Panc1 (cell line): ENCODE data around the gene FAM241B. TPM values are rescaled to one million over a fixed set of nuclear protein-coding genes. Genes with fewer than 3 reads are reported as not detected.

Source experiments
- ATAC-seq: fragments of 200-7000 bp; cut with Tn5 transposase; 2 replicates; pipeline ENCODE4 v1.9.1; 2020; ENCODE audit warnings: mild to moderate bottlenecking, moderate library complexity
- BruUV-seq: library from RNA; stranded (reverse); fragments of 400-500 nt; replicated peaks from 2 replicates; lab custom pipeline; 2021; lab: Mats Ljungman, UMichigan
- CTCF ChIA-PET: fragments of 300-600 bp; sonication (Branson Sonifier 250); formaldehyde crosslinking; loops from one replicate; lab custom pipeline; 2022; ENCODE audit warnings: antibody characterized with exemption; lab: Charles Lee
- POLR2A ChIA-PET: fragments of 300-600 bp; sonication (Branson Sonifier 250); formaldehyde crosslinking; loops from one replicate; lab custom pipeline; 2022; ENCODE audit warnings: antibody characterized with exemption; lab: Charles Lee
- DNase-seq: peaks from one replicate; pipeline ENCODE4 v3.0.0-alpha.2; 2010; ENCODE audit warnings: low read depth, low spot score
- H3K27ac ChIP-seq: 2 replicates; pipeline ENCODE4 v1.5.1; 2011; ENCODE audit warnings: mild to moderate bottlenecking, low read length, inconsistent platforms
- H3K27me3 ChIP-seq: fragments of 200-500 bp; sonication (Bioruptor generic); 2 replicates; pipeline ENCODE4 v1.6.0; 2014; ENCODE audit warnings: low read length, inconsistent platforms; ENCODE audit not compliant: control insufficient read depth, insufficient read depth
- H3K36me3 ChIP-seq: fragments of 200-500 bp; sonication (Bioruptor generic); 2 replicates; pipeline ENCODE4 v1.5.1; 2014; ENCODE audit warnings: inconsistent platforms, mild to moderate bottlenecking, low read length, moderate library complexity; ENCODE audit not compliant: control insufficient read depth, insufficient read depth
- H3K4me1 ChIP-seq: 2 replicates; pipeline ENCODE4 v1.5.1; 2011; ENCODE audit warnings: inconsistent platforms, mild to moderate bottlenecking, low read length, moderate library complexity; ENCODE audit not compliant: control insufficient read depth, insufficient read depth
- H3K4me3 ChIP-seq, 2 experiments: 2 replicates each; pipeline ENCODE4 v1.5.1; 2011 to 2012; ENCODE audit warnings: low read depth in 2 of 2, low read length in 2 of 2, mild to moderate bottlenecking in 2 of 2, inconsistent platforms in 1 of 2, moderate library complexity in 1 of 2
- H3K9me3 ChIP-seq: fragments of 200-500 bp; sonication (Bioruptor generic); 2 replicates; pipeline ENCODE4 v1.5.1; 2014; ENCODE audit warnings: low read depth, mild to moderate bottlenecking, inconsistent platforms, low read length, moderate library complexity; ENCODE audit not compliant: control insufficient read depth, insufficient read depth
- POLR2AphosphoS5 ChIP-seq: IDR thresholded peaks from 2 replicates; pipeline ENCODE4 v1.6.1; 2012; ENCODE audit warnings: mild to moderate bottlenecking, low read depth, low read length, moderate library complexity
- SIN3A ChIP-seq: IDR thresholded peaks from 2 replicates; pipeline ENCODE4 v1.6.1; 2012; ENCODE audit warnings: low read depth, mild to moderate bottlenecking, low read length, moderate library complexity, borderline replicate concordance; ENCODE audit not compliant: insufficient read depth
- TCF7L2 ChIP-seq: IDR thresholded peaks from 2 replicates; pipeline ENCODE4 v1.6.1; 2011; ENCODE audit warnings: mild to moderate bottlenecking, low read depth, low read length, inconsistent platforms
- in situ Hi-C: cut with HindIII; loops from 2 replicates; pipeline ENCODE4 v1.10.0; 2016; ENCODE audit warnings: low sequenced_read_pairs, low pct_unique_long_range_greater_than_20kb
- intact Hi-C: fragments of 100-400 bp; cut with micrococcal nuclease; formaldehyde crosslinking; loops from one replicate; pipeline ENCODE4 v1.10.0; 2022; ENCODE audit not compliant: unreplicated experiment
- total RNA-seq: library from RNA; stranded (reverse); gene quantifications from one replicate; pipeline ENCODE4 v1.2.1, GENCODE V29; 2021; ENCODE audit not compliant: unreplicated experiment
- TF ChIP-seq, protein P1 (sequence below): fragments of 450-650 bp; IDR thresholded peaks from 2 replicates; pipeline ENCODE4 v1.5.1; 2017; ENCODE audit warnings: mild to moderate bottlenecking
- TF ChIP-seq, protein P2 (sequence below), 2 experiments: IDR thresholded peaks; 2 replicates each; pipeline ENCODE4 v1.6.1; 2011 to 2012; ENCODE audit warnings: low read depth in 2 of 2, control low read depth in 1 of 2, low read length in 1 of 2, mild to moderate bottlenecking in 1 of 2, moderate library complexity in 1 of 2; ENCODE audit not compliant: insufficient read depth in 1 of 2

FAM241B gene
- total RNA-seq, 1 experiment from 2014 or later: 29.1 TPM

DNA sequence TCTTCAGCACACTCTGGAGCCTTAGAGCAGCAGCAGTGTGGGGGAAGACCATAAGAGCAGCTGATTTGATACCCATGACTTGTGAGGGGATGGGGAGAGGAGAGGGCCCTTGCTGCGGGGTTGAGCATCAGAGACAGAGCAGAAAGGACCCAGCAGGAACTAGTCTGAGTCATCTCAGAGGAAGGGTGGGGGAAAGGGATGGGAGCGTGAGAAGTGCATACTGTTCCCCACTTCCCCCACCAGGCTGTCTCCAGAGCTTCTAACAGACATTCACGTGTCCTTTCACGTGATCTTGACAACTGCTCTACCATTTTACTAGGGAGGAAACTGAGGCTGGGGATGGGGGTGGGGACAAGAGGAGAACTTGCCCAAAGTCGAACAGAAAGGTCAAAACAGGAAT, 38.7 kb downstream of the FAM241B start:
- Histone ChIP-seq H3K27me3 (peaks cover 37% of the 10 kb centered on the region), H3K4me3 (no peak overlapping the region), H3K27ac (no peak overlapping the region), H3K36me3 (no peaks in the 10 kb centered on the region; the same call in 1 of the 2 replicates), H3K9me3 (no peaks in the 10 kb centered on the region), H3K4me1 (no peaks in the 10 kb centered on the region)
- ATAC-seq: no peak
- intact Hi-C loops: no loop called here
- no peak for DNase-seq
- in situ Hi-C loops: no loop called here
- POLR2A ChIA-PET: no interaction called here
- no TSS peak for BruUV-seq
- TF ChIP-seq, protein P1, sequence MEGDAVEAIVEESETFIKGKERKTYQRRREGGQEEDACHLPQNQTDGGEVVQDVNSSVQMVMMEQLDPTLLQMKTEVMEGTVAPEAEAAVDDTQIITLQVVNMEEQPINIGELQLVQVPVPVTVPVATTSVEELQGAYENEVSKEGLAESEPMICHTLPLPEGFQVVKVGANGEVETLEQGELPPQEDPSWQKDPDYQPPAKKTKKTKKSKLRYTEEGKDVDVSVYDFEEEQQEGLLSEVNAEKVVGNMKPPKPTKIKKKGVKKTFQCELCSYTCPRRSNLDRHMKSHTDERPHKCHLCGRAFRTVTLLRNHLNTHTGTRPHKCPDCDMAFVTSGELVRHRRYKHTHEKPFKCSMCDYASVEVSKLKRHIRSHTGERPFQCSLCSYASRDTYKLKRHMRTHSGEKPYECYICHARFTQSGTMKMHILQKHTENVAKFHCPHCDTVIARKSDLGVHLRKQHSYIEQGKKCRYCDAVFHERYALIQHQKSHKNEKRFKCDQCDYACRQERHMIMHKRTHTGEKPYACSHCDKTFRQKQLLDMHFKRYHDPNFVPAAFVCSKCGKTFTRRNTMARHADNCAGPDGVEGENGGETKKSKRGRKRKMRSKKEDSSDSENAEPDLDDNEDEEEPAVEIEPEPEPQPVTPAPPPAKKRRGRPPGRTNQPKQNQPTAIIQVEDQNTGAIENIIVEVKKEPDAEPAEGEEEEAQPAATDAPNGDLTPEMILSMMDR: no peak
- TF ChIP-seq TCF7L2 (no peak), SIN3A (no peak), POLR2AphosphoS5 (no peak)
- TF ChIP-seq, protein P2, sequence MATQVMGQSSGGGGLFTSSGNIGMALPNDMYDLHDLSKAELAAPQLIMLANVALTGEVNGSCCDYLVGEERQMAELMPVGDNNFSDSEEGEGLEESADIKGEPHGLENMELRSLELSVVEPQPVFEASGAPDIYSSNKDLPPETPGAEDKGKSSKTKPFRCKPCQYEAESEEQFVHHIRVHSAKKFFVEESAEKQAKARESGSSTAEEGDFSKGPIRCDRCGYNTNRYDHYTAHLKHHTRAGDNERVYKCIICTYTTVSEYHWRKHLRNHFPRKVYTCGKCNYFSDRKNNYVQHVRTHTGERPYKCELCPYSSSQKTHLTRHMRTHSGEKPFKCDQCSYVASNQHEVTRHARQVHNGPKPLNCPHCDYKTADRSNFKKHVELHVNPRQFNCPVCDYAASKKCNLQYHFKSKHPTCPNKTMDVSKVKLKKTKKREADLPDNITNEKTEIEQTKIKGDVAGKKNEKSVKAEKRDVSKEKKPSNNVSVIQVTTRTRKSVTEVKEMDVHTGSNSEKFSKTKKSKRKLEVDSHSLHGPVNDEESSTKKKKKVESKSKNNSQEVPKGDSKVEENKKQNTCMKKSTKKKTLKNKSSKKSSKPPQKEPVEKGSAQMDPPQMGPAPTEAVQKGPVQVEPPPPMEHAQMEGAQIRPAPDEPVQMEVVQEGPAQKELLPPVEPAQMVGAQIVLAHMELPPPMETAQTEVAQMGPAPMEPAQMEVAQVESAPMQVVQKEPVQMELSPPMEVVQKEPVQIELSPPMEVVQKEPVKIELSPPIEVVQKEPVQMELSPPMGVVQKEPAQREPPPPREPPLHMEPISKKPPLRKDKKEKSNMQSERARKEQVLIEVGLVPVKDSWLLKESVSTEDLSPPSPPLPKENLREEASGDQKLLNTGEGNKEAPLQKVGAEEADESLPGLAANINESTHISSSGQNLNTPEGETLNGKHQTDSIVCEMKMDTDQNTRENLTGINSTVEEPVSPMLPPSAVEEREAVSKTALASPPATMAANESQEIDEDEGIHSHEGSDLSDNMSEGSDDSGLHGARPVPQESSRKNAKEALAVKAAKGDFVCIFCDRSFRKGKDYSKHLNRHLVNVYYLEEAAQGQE (IDR thresholded peaks at IDR 0.05; ENCODE audit: insufficient read depth in 1 of 2, low read depth in 2 of 2, low read length in 1 of 2): no peak
- CTCF ChIA-PET: interaction anchor here (0.7 kb wide), 1 partner anchor 489 kb away, joined by 3 read pairs; the partner anchor contains the start of gene SUPV3L1

DNA sequence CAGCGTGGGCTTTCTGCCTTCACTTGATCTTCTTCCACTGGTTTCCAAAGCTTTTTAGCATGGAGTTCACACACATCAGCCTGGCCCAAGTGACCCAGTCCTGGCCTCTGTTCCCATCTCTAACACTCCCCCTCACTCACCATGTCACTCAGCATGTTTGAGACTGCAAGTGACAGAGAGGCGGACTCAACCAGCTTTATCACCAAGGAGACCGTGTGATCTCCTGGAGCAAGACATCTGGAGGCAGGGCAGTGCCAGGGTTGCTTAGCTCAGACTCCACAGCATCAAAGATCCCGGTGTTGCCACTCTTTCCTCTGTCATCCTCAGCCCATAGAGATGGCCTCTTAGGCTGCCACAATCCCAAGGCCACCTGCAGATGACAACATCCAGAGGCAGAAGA, 39.4 kb downstream of the FAM241B start:
- CTCF ChIA-PET: no interaction called here
- TF ChIP-seq POLR2AphosphoS5 (no peak), SIN3A (no peak), TCF7L2 (no peak)
- TF ChIP-seq, protein P1: no peak
- intact Hi-C loops (no loop called here), in situ Hi-C loops (no loop called here)
- Histone ChIP-seq H3K27ac (no peak overlapping the region), H3K27me3 (peaks cover 41% of the 10 kb centered on the region), H3K4me3 (no peak overlapping the region), H3K9me3 (no peaks in the 10 kb centered on the region), H3K36me3 (no peaks in the 10 kb centered on the region; the same call in 1 of the 2 replicates), H3K4me1 (no peaks in the 10 kb centered on the region)
- BruUV-seq: no TSS peak
- ATAC-seq: no peak
- no peak for DNase-seq
- POLR2A ChIA-PET: no interaction called here
